ENCODE measurements around the gene CRYBG3.

The CRYBG3 gene

DNA sequence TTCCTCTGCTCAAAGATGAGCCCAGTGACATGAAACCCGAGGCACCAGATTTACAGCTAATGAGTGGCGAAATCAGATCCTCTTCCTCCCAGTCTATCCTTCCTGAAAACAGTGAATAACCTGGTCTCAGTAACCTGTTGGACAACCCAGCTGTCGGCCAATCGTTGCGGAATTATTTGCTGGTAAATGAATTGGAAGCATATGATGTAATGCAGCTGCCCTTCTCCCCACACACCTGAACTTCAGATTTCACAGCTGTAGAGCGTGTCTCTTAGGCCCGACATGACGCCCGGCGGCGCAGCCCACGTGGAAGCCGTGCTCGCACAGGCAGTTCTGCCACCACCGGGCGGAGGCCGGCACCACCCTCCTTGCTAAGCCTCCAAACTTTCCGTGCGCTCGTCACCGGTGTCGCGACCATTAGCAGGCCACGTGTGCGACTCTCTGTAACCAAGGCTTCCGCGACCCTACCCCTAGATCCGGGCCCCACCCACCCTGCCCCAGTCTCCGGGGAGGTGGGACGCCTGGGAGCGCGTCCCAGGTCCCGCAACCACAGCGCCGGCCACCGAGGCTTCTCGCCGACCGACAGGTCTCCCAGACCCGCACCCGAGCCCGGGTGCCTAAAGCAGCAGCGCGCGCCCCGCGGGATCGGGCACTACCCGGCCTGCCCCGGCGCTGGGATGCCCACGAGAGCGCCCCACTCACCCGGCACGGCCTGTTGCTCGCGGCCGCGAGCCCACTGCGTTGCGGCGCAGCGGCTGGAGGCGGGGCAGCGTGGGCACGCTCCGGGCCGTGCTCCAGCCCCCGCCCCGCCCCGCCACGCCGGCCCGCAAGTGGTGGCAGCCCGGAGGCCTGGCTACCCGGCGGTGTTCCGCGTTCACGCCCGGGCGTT lies 150.1 kb downstream of the CRYBG3 start, which contains the start of gene RIOX2:
Gene RIOX2 (minus strand): TSS at position 753 of the 889 bp plus-strand sequence. CDS start 4,838 bp downstream, outside the sequence.
- DNase-seq (ENCODE audit: low read depth in 3 of 3), result peak; percentile 61 to 69 (median 68)

DNA sequence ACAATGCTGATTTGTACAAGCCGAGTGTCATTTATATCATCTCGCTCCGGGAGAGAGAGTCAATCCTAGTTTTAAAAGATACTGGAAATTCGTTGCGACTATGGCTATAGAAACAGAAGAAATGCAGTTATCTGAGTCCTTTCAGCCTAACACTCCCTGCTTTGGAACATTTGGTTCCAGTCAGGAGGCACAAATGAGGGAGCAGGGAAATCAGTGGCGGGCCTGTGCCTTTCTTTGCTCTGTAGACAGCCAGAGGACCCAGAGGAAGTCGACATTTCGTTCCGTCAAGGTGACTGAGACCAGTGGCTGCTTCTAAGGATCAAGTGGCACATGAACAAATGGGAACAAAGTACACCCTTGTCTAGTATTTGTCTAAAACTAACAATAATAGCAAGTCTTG lies 151.2 kb downstream of the CRYBG3 start:
- DNase-seq (ENCODE audit: low read depth in 3 of 3), result no peak

DNA sequence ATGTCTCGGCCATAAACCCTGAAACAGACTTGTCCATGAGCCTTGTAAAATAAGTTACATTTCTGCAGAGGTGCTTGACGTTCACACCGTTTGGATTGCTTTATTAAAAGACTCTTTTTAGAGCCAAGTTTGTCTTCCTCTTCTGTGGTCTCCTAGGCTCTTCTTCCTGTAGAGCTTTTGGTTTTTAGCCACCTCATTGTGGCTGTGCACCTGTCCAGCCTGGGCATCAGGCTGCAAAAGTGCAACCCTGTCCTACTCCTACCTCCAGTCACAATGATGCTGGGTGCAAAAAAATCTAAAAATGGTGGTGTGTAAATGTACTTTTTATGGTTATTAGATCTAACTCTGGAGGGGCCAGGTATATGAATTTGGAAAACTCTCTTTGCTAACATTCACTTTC lies 153.2 kb downstream of the CRYBG3 start:
- DNase-seq (ENCODE audit: low read depth in 3 of 3), result no peak

DNA sequence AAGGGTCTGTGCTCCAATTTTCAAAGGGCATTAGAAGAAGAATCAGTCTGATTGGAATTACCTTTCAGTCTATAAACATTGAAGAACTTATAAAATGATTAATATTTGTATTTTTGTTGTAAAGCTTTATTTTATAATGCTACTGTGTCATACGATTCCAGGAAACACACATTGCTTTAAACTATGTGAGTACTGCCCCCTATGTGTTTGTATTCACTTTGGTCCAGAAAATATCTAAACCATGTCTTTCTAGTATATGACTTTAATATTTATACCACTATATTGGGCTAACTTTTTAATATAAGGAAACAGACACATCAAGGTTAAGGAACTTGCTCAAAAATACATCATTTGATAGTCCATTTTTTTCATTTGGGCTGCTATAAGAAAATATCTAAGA lies 153.7 kb downstream of the CRYBG3 start:
- no peak for DNase-seq (ENCODE audit: low read depth in 3 of 3)

DNA sequence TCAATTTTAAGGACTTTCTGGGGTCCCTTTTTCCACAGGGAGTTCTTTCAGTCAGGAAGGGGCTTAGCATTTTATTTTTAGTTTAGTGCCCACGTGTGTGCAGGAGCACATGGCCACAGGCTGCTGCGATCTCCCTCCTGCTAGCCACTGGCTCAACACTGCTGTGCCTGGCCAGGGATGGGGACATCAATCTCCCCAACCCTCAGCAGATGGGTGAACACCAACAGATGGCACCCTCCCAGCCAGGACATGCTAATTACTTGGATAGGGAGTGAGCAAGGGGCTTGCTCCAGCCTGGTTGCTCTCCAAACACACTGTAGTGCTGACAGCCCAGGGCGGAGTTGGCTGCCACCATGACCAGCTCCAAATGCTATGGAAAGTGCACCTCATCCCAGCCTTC lies 157.8 kb downstream of the CRYBG3 start:
- no peak for DNase-seq (ENCODE audit: low read depth in 3 of 3)

DNA sequence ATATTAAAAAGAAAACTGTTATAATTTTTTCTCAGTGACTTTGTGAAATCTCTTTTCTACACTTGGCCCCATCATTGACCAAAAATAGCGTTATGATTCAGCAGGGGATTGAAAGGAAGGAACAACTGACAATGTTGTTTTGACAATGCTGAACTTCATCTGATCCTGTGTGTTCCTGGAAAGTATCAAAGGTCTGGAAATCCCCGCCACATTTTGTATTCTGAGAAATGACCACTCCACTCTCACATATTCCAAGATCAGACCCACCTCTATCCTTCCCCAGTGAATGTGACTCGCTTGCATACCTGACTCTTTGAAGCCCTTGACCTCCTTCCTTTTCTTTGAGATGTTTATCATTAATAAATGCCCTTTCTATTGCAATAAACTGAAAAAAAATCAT lies 160.1 kb downstream of the CRYBG3 start:
- DNase-seq (ENCODE audit: low read depth in 3 of 3), result no peak

DNA sequence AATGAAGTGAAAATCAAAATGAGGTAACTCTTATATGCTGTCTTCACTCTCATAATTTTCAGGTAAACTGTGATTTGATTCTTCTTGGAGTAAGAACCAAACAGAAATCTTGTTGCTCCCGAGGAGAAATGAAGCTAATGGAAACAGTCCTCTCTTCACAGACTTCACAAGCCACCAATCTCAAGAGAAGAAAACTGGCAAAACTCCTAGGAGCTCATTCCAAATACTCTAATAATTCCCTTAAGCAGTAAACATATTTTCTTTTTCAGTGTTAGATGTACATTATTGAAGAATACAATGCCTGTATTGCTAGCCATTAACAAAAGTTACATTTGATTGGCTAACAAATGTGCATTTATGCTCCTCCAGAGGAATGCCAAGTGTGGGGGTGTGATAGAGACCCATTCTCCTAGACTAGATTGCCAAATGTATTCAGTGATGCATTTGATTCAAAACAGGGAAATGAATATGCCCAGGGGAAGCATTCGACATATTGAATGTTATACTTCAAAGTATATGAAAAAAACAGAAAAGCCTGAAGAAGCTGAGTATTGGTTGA lies 162.2 kb downstream of the CRYBG3 start:
- DNase-seq (ENCODE audit: low read depth in 3 of 3), result no peak

DNA sequence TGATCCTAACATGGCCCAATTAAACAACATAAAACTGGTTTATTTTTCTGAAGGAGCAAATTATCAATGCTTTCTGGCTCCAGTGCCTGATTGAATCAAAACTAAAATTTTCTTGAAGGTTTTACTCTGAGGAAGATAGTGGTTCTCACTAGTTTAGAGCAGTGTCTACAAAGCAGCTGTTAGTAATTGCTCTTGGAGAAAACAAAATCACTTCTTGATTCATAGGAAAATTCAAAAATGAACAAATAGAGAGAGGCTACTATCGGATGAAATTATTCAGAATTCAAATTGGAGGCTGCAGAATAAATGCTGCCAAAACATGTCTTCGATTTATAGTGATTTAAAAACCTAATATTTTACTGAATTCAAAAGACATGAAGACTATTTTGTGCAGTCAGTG lies 165.5 kb downstream of the CRYBG3 start:
- no peak for DNase-seq (ENCODE audit: low read depth in 3 of 3)

DNA sequence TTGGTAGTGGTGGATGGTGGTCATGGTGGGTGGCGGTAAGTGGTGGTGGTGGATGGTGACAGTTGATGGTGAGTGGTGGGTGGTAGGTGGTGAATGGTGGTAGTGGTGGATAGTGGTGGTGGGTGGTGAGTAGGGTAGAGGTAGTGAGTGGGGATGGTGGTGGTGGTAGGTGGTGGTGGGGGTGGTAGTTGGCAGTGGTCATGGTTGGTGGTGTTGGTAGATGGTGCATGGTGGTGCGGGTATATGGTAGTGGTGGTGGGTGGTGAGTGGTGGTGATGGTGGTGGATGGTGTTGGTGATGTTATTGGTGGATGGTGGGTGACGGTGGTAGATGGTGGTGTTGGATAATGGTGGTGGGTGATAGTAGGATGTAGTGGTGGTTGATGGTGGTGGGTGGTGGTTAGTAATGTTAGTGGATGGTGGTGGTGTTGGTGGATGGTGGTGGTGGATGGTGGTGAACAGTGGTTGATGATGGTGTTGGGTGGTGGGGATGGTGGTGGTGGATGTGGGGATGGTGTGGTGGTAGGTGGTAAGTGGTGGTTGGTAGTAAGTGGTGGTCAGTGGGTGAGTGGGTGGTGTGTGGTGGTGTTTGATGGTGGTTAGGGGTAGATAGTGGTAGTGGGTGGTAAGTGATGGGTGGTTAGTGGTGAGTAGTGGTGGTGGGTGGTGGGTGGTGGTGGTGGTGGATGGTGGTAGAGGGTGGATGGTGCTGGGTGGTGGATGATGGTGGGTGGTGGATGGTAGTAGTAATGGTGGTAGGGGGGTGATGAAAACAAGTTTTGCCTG lies 167.2 kb downstream of the CRYBG3 start:
- no peak for DNase-seq (ENCODE audit: low read depth in 3 of 3)

DNA sequence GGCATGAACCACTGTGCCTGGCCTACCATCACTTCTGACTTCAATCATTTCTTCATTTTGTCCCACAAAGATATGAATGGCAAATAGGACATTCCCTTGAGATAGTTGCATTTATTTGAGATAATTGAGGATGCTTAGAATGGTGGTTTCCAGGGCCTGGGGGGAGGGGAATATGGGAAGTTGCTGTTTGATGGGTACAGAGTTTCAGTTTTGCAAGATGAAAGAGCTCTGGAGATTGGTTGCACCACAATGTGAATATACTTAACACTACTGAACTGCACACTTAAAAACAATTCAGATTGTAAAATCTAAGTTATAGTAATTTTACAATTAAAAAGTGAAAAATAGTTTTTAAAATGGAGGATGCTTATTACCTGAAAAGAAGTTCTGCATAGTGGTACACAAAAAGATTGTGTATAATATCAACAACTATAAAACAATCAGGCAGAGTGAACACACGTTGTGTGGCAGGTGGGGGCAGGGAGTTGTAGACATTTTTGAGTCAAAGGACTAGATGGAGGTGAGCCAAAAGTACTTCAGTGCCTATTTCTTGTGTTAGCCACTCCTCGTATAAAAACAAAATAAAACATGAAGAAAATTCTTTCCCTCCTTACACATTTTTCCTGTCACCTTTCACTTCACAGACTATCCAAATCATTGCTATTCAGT lies 168.9 kb downstream of the CRYBG3 start:
- DNase-seq (ENCODE audit: low read depth in 3 of 3), result no peak

DNA sequence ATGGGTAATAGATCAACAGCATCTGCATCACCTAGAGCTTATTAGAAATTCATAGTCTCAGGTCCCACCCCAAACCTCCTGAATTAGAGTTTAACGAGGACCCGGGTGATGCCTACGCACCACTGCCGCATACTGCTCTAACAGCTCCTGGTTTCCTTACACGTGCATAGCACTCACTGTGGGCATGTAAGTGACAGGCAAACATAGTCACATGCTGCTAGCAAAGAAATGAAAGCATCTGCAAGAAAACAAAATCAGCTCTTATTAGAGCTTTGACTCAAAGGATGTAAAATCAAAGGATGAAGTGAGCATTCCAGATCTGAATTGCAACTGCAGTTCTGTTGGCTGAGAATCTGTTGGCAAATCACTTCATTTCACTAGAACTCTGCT lies 169.5 kb downstream of the CRYBG3 start:
- no peak for DNase-seq (ENCODE audit: low read depth in 3 of 3)

DNA sequence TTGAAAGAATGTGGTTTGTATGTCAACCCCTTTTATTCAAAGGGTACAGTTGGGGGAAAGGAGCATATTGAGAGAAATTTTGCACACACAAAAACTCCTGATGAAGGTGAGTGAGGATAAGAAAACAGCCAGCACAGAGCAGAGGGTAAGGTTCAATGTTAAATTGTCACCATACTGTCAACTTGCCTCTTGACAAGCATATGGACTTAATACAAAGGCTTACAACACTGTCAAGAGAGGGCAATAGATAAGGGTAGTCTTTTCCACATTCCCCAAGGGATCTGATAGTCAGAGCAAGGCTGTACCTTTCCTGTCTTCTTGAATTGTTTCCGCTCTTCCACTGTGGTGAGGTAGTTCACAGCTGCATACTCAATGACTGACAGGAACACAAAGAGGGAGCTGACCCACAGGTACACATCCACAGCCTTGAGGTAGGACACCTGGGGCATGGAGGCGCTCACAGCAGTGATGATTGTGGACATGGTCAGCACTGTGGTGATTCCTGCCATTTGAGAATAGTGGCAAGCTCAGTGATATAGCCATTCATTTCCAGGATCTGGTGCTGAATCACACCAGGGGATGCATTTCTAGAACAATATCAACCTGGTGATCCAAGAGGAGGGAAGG lies 170.8 kb downstream of the CRYBG3 start:
- no peak for DNase-seq (ENCODE audit: low read depth in 3 of 3)

DNA sequence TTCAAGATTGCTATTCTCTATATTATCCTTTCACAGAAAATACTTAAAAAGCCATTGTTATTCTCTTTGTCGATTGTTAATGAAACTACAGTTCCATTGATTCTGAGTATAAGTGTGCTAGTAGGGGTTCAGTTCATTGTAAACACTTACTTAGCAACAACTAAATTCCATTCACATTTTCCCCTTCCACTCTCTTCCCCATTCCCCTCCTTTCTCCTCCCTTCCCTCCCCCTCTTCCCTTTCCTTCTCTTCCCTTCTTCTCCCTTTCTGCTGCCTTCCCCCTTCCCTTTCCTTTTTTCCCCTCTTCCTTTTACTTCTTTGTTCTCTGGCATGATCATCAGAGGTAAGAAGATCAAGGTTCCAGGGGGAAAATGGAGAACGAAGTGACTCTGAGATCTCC lies 171.7 kb downstream of the CRYBG3 start:
- DNase-seq (ENCODE audit: low read depth in 3 of 3), result no peak

DNA sequence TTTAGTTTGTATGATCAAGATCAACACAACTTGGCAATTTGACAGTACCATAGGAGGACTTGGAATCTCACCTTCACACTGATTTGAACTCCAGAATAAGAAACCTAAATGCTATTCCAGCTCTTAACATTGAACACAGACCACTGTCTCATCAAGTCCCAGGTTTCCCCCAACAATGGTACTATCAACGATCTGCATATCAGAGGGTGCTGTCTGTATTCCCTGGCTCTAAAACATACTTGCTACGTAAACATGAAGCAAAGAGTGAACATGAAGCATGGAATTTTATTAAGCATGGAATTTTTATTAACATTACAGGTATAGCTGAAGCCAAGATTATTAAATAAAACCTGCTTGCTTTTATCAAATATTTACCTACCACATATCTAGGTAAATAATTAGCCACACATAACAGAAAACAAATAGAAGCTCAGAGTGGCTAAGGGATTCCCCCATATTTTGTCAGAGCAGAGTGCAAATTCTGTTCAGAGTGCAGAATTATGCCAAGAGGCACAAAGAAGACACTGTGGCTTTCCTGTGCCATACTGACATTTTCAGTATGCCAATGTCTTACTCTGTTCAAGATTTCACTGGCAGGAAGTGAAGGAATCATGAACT lies 172.6 kb downstream of the CRYBG3 start:
- no peak for DNase-seq (ENCODE audit: low read depth in 3 of 3)
